Measurements from ENCODE around the gene CDK13. TPM values are rescaled to one million over a fixed set of nuclear protein-coding genes. Genes with fewer than 3 reads are reported as not detected.
A peak's percentile ranks its signal among the peaks of the same experiment; 100 is the strongest.

The CDK13 gene
- total and polyA plus RNA-seq, 11 donors: 12.4 to 32.2 (median 24.1) TPM

DNA sequence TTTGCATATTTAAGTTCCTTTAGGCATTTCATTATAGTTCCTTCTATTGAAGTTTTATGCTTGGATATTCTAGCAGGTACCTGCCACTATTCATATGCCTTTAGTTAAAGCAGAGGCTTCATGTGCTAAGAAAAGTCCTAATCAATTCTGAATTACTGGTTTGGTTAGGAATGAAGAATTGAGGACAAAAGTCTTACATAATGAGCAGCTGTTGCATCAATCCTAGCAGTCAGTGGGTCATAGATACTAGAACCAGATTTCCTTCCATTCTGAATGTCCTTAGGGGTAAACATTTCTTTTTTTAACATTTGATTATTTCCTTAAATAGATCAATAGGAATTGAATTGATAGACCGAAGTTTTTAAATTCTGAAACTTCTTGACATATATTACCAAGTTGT lies 59.2 kb downstream of the CDK13 start:
- ATAC-seq (no peak), DNase-seq (no peak)
- H3K36me3 ChIP-seq: peaks cover 0 to 57% (median 32%) of the 10 kb centered on the region in 9 donors
- H3K4me3 ChIP-seq: no peak overlapping the region
- intact Hi-C loops (cut with DNase I): no loop called here
- TF ChIP-seq POLR2A (IDR thresholded peaks at IDR 0.05): no peak
- H3K4me1 ChIP-seq: peaks cover 0 to 7% (median 0%) of the 10 kb centered on the region in 12 donors
- H3K27me3 ChIP-seq: no peaks in the 10 kb centered on the region
- no peak overlapping the region for H3K27ac ChIP-seq
- WGBS, 4 donors: 85 to 100% (median 95%) methylated on average over 1 of the region's 1 CpG
- no peaks in the 10 kb centered on the region for H3K9me3 ChIP-seq

- peaks cover 0 to 51% (median 32%) of the 10 kb centered on the region in 9 donors for H3K36me3 ChIP-seq
- no peak for ATAC-seq
- H3K27ac ChIP-seq: no peak overlapping the region
- H3K4me3 ChIP-seq: no peak overlapping the region
- no peaks in the 10 kb centered on the region for H3K9me3 ChIP-seq
- peaks cover 0 to 21% (median 11%) of the 10 kb centered on the region in 12 donors for H3K4me1 ChIP-seq
- intact Hi-C loops (cut with DNase I): no loop called here
- no peak for TF ChIP-seq POLR2A (IDR thresholded peaks at IDR 0.05)
- TF ChIP-seq CTCF (IDR thresholded peaks at IDR 0.05): no peak
- 93 to 95% (median 95%) methylated on average over 4 of the region's 4 CpGs for WGBS, 4 donors
- no peak for DNase-seq
- no peaks in the 10 kb centered on the region for H3K27me3 ChIP-seq
Measured at GRCh38 chr7:40014376-40014775, 64.3 kb downstream of the CDK13 start.

- no peaks in the 10 kb centered on the region for H3K9me3 ChIP-seq
- TF ChIP-seq POLR2A (IDR thresholded peaks at IDR 0.05) (no peak), CTCF (IDR thresholded peaks at IDR 0.05) (no peak)
- H3K36me3 ChIP-seq: peaks cover 0 to 46% (median 28%) of the 10 kb centered on the region in 9 donors
- H3K4me3 ChIP-seq: no peak overlapping the region
- 25 to 29% (median 27%) methylated on average over 4 of the region's 4 CpGs for WGBS, 4 donors
- H3K4me1 ChIP-seq: peaks cover 0 to 21% (median 11%) of the 10 kb centered on the region in 12 donors
- intact Hi-C loops (cut with DNase I): no loop called here
- H3K27ac ChIP-seq: no peak overlapping the region
- peak in 1 of 5 donors; percentile 11 for DNase-seq
- ATAC-seq: peak in 1 of 4 donors; percentile 39
- no peaks in the 10 kb centered on the region for H3K27me3 ChIP-seq
Measured at GRCh38 chr7:40015790-40016296, 65.8 kb downstream of the CDK13 start.

DNA sequence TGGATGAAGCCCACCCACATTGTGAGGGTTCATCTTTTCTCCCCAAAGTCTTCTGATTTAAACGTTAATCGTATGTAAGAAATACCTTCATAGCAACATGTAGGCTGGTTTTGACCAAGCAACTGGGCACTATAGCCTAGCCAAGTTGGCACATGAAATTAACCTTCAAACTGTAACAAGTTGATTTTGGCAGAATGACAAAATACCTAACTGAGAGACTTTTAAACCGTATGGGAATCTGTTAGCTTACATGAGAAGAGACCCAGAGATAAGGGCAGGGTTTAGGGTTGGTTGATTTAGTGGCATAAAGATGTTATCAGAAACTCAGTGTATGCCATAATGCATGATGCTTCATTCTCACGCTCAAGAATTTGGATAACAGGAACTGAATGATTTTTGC lies 69.5 kb downstream of the CDK13 start:
- TF ChIP-seq CTCF (IDR thresholded peaks at IDR 0.05): no peak
- no peak for TF ChIP-seq POLR2A (IDR thresholded peaks at IDR 0.05)
- WGBS, 4 donors: 76 to 87% (median 84%) methylated on average over 4 of the region's 4 CpGs
- no peak overlapping the region for H3K27ac ChIP-seq
- peaks cover 0 to 42% (median 29%) of the 10 kb centered on the region in 9 donors for H3K36me3 ChIP-seq
- intact Hi-C loops (cut with DNase I): no loop called here
- no peak overlapping the region for H3K4me3 ChIP-seq
- peaks cover 0 to 19% (median 11%) of the 10 kb centered on the region in 12 donors for H3K4me1 ChIP-seq
- H3K27me3 ChIP-seq: no peaks in the 10 kb centered on the region
- no peak for DNase-seq
- H3K9me3 ChIP-seq: no peaks in the 10 kb centered on the region
- no peak for ATAC-seq

DNA sequence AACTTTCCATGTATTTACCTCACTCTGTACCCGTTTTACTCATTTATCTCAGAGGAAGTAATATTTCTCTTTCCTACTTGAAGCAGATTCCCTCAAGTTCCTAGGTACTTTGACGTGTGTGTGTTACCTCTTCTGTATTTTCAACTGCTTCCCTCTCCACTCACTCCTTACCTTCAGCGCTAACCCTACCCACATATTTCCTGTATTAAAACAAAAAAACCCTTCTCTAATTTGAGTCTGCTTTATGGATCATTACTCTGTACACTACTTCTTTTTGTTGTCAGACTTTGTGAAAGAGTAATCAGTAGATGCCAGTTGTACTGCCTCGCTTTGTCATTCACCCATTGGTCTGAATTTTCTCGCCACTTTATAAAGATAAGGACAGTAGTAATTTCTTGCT lies 74.0 kb downstream of the CDK13 start:
- Histone ChIP-seq H3K4me3 (no peak overlapping the region), H3K36me3 (peaks cover 0 to 59% (median 28%) of the 10 kb centered on the region in 9 donors), H3K27me3 (no peaks in the 10 kb centered on the region), H3K27ac (no peak overlapping the region), H3K9me3 (no peaks in the 10 kb centered on the region), H3K4me1 (no peaks in the 10 kb centered on the region)
- no peak for DNase-seq
- TF ChIP-seq POLR2A (IDR thresholded peaks at IDR 0.05) (no peak), CTCF (IDR thresholded peaks at IDR 0.05) (no peak)
- 88 to 92% (median 90%) methylated on average over 5 of the region's 5 CpGs for WGBS, 4 donors
- intact Hi-C loops (cut with DNase I): no loop called here
- no peak for ATAC-seq
